H9 (cell line): Measurements from ENCODE around the gene SOCS1. TPM values are rescaled to one million over a fixed set of nuclear protein-coding genes. Genes with fewer than 3 reads are reported as not detected.

Source experiments
- DNase-seq: peaks from one replicate; pipeline ENCODE4 v3.0.0-alpha.2; 2017
- H2AFZ ChIP-seq: one replicate; pipeline ENCODE4 v1.6.1; 2013; ENCODE audit warnings: mild to moderate bottlenecking, low read length, control low read depth, moderate library complexity
- H2AK5ac ChIP-seq: 2 replicates; pipeline ENCODE4 v1.6.1; 2013; ENCODE audit warnings: low read length, control low read depth, mixed read lengths; ENCODE audit not compliant: insufficient read length
- H2BK120ac ChIP-seq: one replicate; pipeline ENCODE4 v1.6.1; 2013; ENCODE audit warnings: low read depth, mild to moderate bottlenecking, low read length, control low read depth, inconsistent platforms; ENCODE audit not compliant: poor library complexity, severe bottlenecking
- H2BK12ac ChIP-seq: 2 replicates; pipeline ENCODE4 v1.6.1; 2013; ENCODE audit warnings: low read length, control low read depth, mixed read lengths, low read depth; ENCODE audit not compliant: insufficient read length
- H2BK15ac ChIP-seq: 2 replicates; pipeline ENCODE4 v1.6.1; 2013; ENCODE audit warnings: low read depth, low read length, control low read depth
- H2BK20ac ChIP-seq: one replicate; pipeline ENCODE4 v1.6.1; 2013; ENCODE audit warnings: low read depth, mild to moderate bottlenecking, low read length, control low read depth, inconsistent platforms; ENCODE audit not compliant: poor library complexity, severe bottlenecking
- H2BK5ac ChIP-seq: 2 replicates; pipeline ENCODE4 v1.6.1; 2013; ENCODE audit warnings: low read length, control low read depth, mixed read lengths; ENCODE audit not compliant: insufficient read length
- H3K14ac ChIP-seq: 2 replicates; pipeline ENCODE4 v1.6.1; 2013; ENCODE audit warnings: low read length, control low read depth; ENCODE audit not compliant: insufficient read depth
- H3K18ac ChIP-seq: 2 replicates; pipeline ENCODE4 v1.6.1; 2013; ENCODE audit warnings: low read depth, mild to moderate bottlenecking, mixed read lengths, low read length, control low read depth; ENCODE audit not compliant: insufficient read length
- H3K23ac ChIP-seq: 2 replicates; pipeline ENCODE4 v1.6.1; 2013; ENCODE audit warnings: low read length, control low read depth, mixed read lengths, low read depth; ENCODE audit not compliant: insufficient read length
- H3K23me2 ChIP-seq: 2 replicates; pipeline ENCODE4 v1.6.1; 2013; ENCODE audit warnings: low read depth, mild to moderate bottlenecking, mixed read lengths, low read length, control low read depth; ENCODE audit not compliant: insufficient read length, poor library complexity, severe bottlenecking
- H3K27ac ChIP-seq: 2 replicates; pipeline ENCODE4 v1.5.1; 2013; ENCODE audit warnings: low read length, control low read depth, mixed read lengths, low read depth; ENCODE audit not compliant: insufficient read length
- H3K27me3 ChIP-seq: 2 replicates; pipeline ENCODE4 v1.6.1; 2013; ENCODE audit warnings: low read length, control low read depth, inconsistent platforms; ENCODE audit not compliant: insufficient read depth
- H3K4ac ChIP-seq: 2 replicates; pipeline ENCODE4 v1.6.1; 2013; ENCODE audit warnings: low read depth, mild to moderate bottlenecking, control low read depth, inconsistent platforms, low read length, moderate library complexity
- H3K4me1 ChIP-seq: 2 replicates; pipeline ENCODE4 v1.6.1; 2013; ENCODE audit warnings: low read length, control low read depth, inconsistent platforms; ENCODE audit not compliant: insufficient read depth
- H3K4me2 ChIP-seq: 2 replicates; pipeline ENCODE4 v1.6.1; 2013; ENCODE audit warnings: low read length, control low read depth, mixed read lengths; ENCODE audit not compliant: insufficient read length, insufficient read depth
- H3K56ac ChIP-seq: 2 replicates; pipeline ENCODE4 v1.6.1; 2013; ENCODE audit warnings: low read depth, mild to moderate bottlenecking, mixed read lengths, low read length, control low read depth; ENCODE audit not compliant: insufficient read length
- H3K79me1 ChIP-seq: 2 replicates; pipeline ENCODE4 v1.6.1; 2013; ENCODE audit warnings: low read depth, mild to moderate bottlenecking, moderate library complexity, low read length, control low read depth, inconsistent platforms; ENCODE audit not compliant: insufficient read depth, poor library complexity, severe bottlenecking
- H3K79me2 ChIP-seq: 2 replicates; pipeline ENCODE4 v1.6.1; 2013; ENCODE audit warnings: low read length, control low read depth, inconsistent platforms; ENCODE audit not compliant: insufficient read depth
- H3K9ac ChIP-seq: 2 replicates; pipeline ENCODE4 v1.6.1; 2013; ENCODE audit warnings: low read length, control low read depth, mixed read lengths; ENCODE audit not compliant: insufficient read length; ENCODE audit errors: extremely low read depth
- H3K9me3 ChIP-seq: one replicate; pipeline ENCODE4 v1.6.1; 2013; ENCODE audit warnings: low read depth, low read length, inconsistent platforms; ENCODE audit not compliant: control insufficient read depth
- H3T11ph ChIP-seq: one replicate; pipeline ENCODE4 v1.6.1; 2013; ENCODE audit warnings: mild to moderate bottlenecking, low read length, control low read depth, inconsistent platforms
- H4K20me1 ChIP-seq: one replicate; pipeline ENCODE4 v1.6.1; 2013; ENCODE audit not compliant: control insufficient read depth, insufficient read length, insufficient read depth
- H4K5ac ChIP-seq: 2 replicates; pipeline ENCODE4 v1.6.1; 2013; ENCODE audit warnings: low read depth, mild to moderate bottlenecking, mixed read lengths, low read length, control low read depth; ENCODE audit not compliant: insufficient read length
- H4K8ac ChIP-seq: replicated peaks from 2 replicates; pipeline ENCODE4 v1.6.1; 2013; ENCODE audit warnings: low read length, control low read depth, mixed read lengths, low read depth; ENCODE audit not compliant: insufficient read length
- H4K91ac ChIP-seq: 2 replicates; pipeline ENCODE4 v1.6.1; 2013; ENCODE audit warnings: low read depth, mild to moderate bottlenecking, moderate library complexity, mixed read lengths, low read length, control low read depth; ENCODE audit not compliant: insufficient read length
- H3K27ac Mint-ChIP-seq, 3 experiments: 2 replicates in 2 of 3; 3 replicates in 1 of 3; pipeline ENCODE4 v1.8.0; 2020 to 2021; ENCODE audit warnings: mixed read lengths in 3 of 3, mild to moderate bottlenecking in 1 of 3, moderate library complexity in 1 of 3
- H3K27me3 Mint-ChIP-seq: 2 replicates; pipeline ENCODE4 v1.8.0; 2021; ENCODE audit warnings: low read depth, mild to moderate bottlenecking, moderate library complexity, mixed read lengths
- H3K36me3 Mint-ChIP-seq, 3 experiments: 2 replicates in 2 of 3; 3 replicates in 1 of 3; pipeline ENCODE4 v1.8.0; 2020 to 2021; ENCODE audit warnings: low read depth in 3 of 3, mixed read lengths in 3 of 3; ENCODE audit not compliant: insufficient read depth in 1 of 3
- H3K4me1 Mint-ChIP-seq, 2 experiments: 2 replicates each; pipeline ENCODE4 v1.8.0; 2020; ENCODE audit warnings: mixed read lengths in 2 of 2
- H3K4me3 Mint-ChIP-seq, 2 experiments: 2 replicates in 1 of 2; 3 replicates in 1 of 2; pipeline ENCODE4 v1.8.0; 2020 to 2021; ENCODE audit warnings: mild to moderate bottlenecking in 2 of 2, mixed read lengths in 2 of 2, moderate library complexity in 1 of 2
- H3K9me3 Mint-ChIP-seq, 2 experiments: 2 replicates in 1 of 2; 3 replicates in 1 of 2; pipeline ENCODE4 v1.8.0; 2020; ENCODE audit warnings: mild to moderate bottlenecking in 2 of 2, mixed read lengths in 2 of 2, moderate library complexity in 1 of 2
- WGBS: extraction: QIAGEN DNeasy Blood & Tissue Kit; methylation state at CpG from one replicate; pipeline ENCODE4 v1.1.7; 2013; ENCODE audit warnings: missing lambda C conversion rate, low lambda C conversion rate, mixed read lengths; ENCODE audit not compliant: insufficient read length; ENCODE audit errors: extremely low coverage; 5-methylcytosine and 5-hydroxymethylcytosine counted together
- total RNA-seq: library from RNA; stranded (reverse); gene quantifications from 2 replicates; pipeline ENCODE4 v1.2.1, GENCODE V29; 2021
- TF ChIP-seq, protein P1 (sequence below): fragments of 200-600 bp; sonication (generic); conservative IDR thresholded peaks from 3 replicates; pipeline ENCODE4 v1.8.0; 2021; ENCODE audit warnings: antibody characterized with exemption, mild to moderate bottlenecking

Gene SOCS1
- total RNA-seq, 1 experiment from 2014 or later = 11.0 TPM

DNA sequence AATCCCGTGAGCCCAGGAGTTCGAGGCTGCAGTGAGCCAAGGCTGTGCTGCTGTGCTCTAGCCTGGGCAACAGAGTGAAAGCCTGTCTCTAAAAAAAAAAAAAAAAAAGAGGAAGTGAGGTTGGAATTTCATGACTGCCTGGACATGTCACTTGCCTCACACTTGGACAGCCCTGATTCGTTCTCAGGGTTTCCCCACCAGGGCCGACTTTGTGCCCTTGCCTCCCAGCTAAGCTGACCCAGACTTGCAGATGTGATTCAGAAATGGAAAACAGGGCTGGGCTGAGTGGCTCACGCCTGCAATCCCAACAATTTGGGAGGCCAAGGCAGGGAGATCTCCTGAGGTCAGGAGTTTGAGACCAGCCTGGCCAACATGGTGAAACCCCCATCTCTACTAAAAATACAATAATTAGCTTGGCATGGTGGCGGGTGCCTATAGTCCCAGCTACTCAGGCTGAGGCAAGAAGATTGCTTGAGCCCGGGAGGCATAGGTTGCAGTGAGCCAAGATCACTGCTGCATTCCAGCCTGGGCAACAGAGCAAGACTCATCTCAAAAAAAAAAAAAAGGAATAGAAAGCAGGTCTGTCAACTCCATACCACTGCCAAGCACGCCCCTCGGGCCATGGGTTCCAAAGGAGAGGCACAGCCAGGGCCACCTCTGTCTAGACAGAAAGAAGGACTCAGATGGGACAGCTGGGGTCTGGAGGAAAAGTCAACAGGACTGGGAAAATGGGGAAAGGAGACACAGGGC, 46.9 kb downstream of the SOCS1 start:
- H3K23me2 ChIP-seq = no peaks in the 10 kb centered on the region
- no peak for DNase-seq
- Mint-ChIP-seq H3K27ac (no peak overlapping the region), H3K36me3 (no peaks in the 10 kb centered on the region), H3K27me3 (no peaks in the 10 kb centered on the region; the same call in none of the 2 replicates), H3K9me3 (no peaks in the 10 kb centered on the region; a peak in 1 of 5 replicates), H3K4me3 (no peak overlapping the region), H3K4me1 (no peaks in the 10 kb centered on the region)
- no peaks in the 10 kb centered on the region for H3K27me3 ChIP-seq
- H4K8ac ChIP-seq = no peak overlapping the region
- no peak overlapping the region for H3K14ac ChIP-seq
- H3K56ac ChIP-seq = no peak overlapping the region
- H4K20me1 ChIP-seq = no peaks in the 10 kb centered on the region
- H2BK5ac ChIP-seq = no peak overlapping the region
- H3K27ac ChIP-seq = no peak overlapping the region
- H4K91ac ChIP-seq = no peak overlapping the region
- H2AFZ ChIP-seq = no peak overlapping the region
- H3K4ac ChIP-seq = no peak overlapping the region
- H3K9ac ChIP-seq = no peak overlapping the region
- no peaks in the 10 kb centered on the region for H3K79me1 ChIP-seq
- H3K23ac ChIP-seq = no peak overlapping the region
- no peaks in the 10 kb centered on the region for H3K9me3 ChIP-seq
- H2BK20ac ChIP-seq = no peak overlapping the region
- TF ChIP-seq, protein P1, sequence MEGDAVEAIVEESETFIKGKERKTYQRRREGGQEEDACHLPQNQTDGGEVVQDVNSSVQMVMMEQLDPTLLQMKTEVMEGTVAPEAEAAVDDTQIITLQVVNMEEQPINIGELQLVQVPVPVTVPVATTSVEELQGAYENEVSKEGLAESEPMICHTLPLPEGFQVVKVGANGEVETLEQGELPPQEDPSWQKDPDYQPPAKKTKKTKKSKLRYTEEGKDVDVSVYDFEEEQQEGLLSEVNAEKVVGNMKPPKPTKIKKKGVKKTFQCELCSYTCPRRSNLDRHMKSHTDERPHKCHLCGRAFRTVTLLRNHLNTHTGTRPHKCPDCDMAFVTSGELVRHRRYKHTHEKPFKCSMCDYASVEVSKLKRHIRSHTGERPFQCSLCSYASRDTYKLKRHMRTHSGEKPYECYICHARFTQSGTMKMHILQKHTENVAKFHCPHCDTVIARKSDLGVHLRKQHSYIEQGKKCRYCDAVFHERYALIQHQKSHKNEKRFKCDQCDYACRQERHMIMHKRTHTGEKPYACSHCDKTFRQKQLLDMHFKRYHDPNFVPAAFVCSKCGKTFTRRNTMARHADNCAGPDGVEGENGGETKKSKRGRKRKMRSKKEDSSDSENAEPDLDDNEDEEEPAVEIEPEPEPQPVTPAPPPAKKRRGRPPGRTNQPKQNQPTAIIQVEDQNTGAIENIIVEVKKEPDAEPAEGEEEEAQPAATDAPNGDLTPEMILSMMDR = no peak
- H3K4me2 ChIP-seq = no peak overlapping the region
- no peak overlapping the region for H2AK5ac ChIP-seq
- WGBS = no CpG with 5 or more reads among the region's 9 CpGs
- H2BK120ac ChIP-seq = no peak overlapping the region
- H3T11ph ChIP-seq = no peak overlapping the region
- H2BK12ac ChIP-seq = no peak overlapping the region
- no peak overlapping the region for H4K5ac ChIP-seq
- H3K18ac ChIP-seq = no peak overlapping the region
- H3K4me1 ChIP-seq = no peaks in the 10 kb centered on the region
- no peak overlapping the region for H2BK15ac ChIP-seq
- H3K79me2 ChIP-seq = no peaks in the 10 kb centered on the region
